Loucy (cell line): ENCODE data around the gene GAL3ST2.
A peak's percentile ranks its signal among the peaks of the same experiment; 100 is the strongest.
"Not testable (repeated sequence)": the region's sequence is repeated elsewhere in the genome, so short reads cannot be mapped to it uniquely, and the experiment has no call there.

Source experiments
- H2AFZ ChIP-seq: fragments of 200-600 bp; sonication (generic); 2 replicates; pipeline ENCODE4 v1.6.0; 2016; ENCODE audit warnings: antibody characterized with exemption, mild to moderate bottlenecking, low read length, moderate library complexity
- H3F3A ChIP-seq: fragments of 200-600 bp; 2 replicates; pipeline ENCODE4 v1.6.0; 2016; ENCODE audit warnings: antibody characterized with exemption, low read depth, mild to moderate bottlenecking
- H3K27me3 ChIP-seq: fragments of 200-600 bp; sonication (generic); 2 replicates; pipeline ENCODE4 v1.6.1; 2014; ENCODE audit warnings: low read length, mild to moderate bottlenecking; ENCODE audit not compliant: insufficient read depth, poor library complexity, severe bottlenecking
- H3K36me3 ChIP-seq: fragments of 200-600 bp; sonication (generic); 2 replicates; pipeline ENCODE4 v1.6.1; 2016; ENCODE audit warnings: low read length; ENCODE audit not compliant: insufficient read depth
- H3K4me1 ChIP-seq: fragments of 200-600 bp; sonication (generic); 2 replicates; pipeline ENCODE4 v1.5.1; 2014; ENCODE audit warnings: low read length, mild to moderate bottlenecking; ENCODE audit not compliant: insufficient read depth, poor library complexity, severe bottlenecking
- H3K4me2 ChIP-seq: fragments of 200-600 bp; sonication (generic); 2 replicates; pipeline ENCODE4 v1.6.0; 2014; ENCODE audit warnings: antibody characterized with exemption, low read length, low read depth, mild to moderate bottlenecking; ENCODE audit not compliant: poor library complexity, severe bottlenecking
- H3K4me3 ChIP-seq: fragments of 200-600 bp; sonication (generic); 2 replicates; pipeline ENCODE4 v1.5.1; 2014; ENCODE audit warnings: low read length, mild to moderate bottlenecking, mixed read lengths; ENCODE audit not compliant: poor library complexity, severe bottlenecking
- H3K79me2 ChIP-seq: fragments of 200-600 bp; sonication (generic); 2 replicates; pipeline ENCODE4 v1.6.1; 2014; ENCODE audit warnings: low read length; ENCODE audit not compliant: insufficient read depth
- H3K9ac ChIP-seq: fragments of 200-600 bp; sonication (generic); 2 replicates; pipeline ENCODE4 v1.6.0; 2014; ENCODE audit warnings: mild to moderate bottlenecking, low read depth, low read length, moderate library complexity; ENCODE audit not compliant: poor library complexity, severe bottlenecking
- H3K9me2 ChIP-seq: fragments of 200-600 bp; sonication (generic); replicated peaks from 2 replicates; pipeline ENCODE4 v1.6.1; 2016; ENCODE audit warnings: low read depth, low read length, mixed read lengths
- H3K9me3 ChIP-seq: fragments of 200-600 bp; sonication (generic); 2 replicates; pipeline ENCODE4 v1.6.1; 2014; ENCODE audit warnings: mild to moderate bottlenecking, antibody characterized with exemption, low read length, low read depth; ENCODE audit not compliant: insufficient read depth
- H4K20me1 ChIP-seq: fragments of 200-600 bp; sonication (generic); 2 replicates; pipeline ENCODE4 v1.6.0; 2014; ENCODE audit warnings: antibody characterized with exemption, low read length, mild to moderate bottlenecking; ENCODE audit not compliant: insufficient read depth, poor library complexity, severe bottlenecking
- CTCF ChIP-seq: fragments of 200-600 bp; sonication (generic); conservative IDR thresholded peaks from 2 replicates; pipeline ENCODE4 v1.5.1; 2014; ENCODE audit warnings: mild to moderate bottlenecking, antibody characterized with exemption, low read length
- EZH2phosphoT487 ChIP-seq: fragments of 200-600 bp; IDR thresholded peaks from 2 replicates; pipeline ENCODE4 v1.6.1; 2018; ENCODE audit warnings: antibody characterized with exemption, mild to moderate bottlenecking, moderate library complexity, borderline replicate concordance

The GAL3ST2 gene

GRCh38 chr2:241780939-241781569 lies 4.4 kb downstream of the GAL3ST2 start:
- no peaks in the 10 kb centered on the region for H3K36me3 ChIP-seq
- no peaks in the 10 kb centered on the region for H3K9me2 ChIP-seq
- no peaks in the 10 kb centered on the region for H3K4me1 ChIP-seq

GRCh38 chr2:241782053-241782452 lies 5.4 kb downstream of the GAL3ST2 start:
- not testable (repeated sequence) for H3K4me1 ChIP-seq, H3F3A ChIP-seq, H3K4me3 ChIP-seq, H4K20me1 ChIP-seq, H3K9me2 ChIP-seq, H3K79me2 ChIP-seq, H3K4me2 ChIP-seq, H3K9ac ChIP-seq, H2AFZ ChIP-seq, H3K27me3 ChIP-seq, H3K36me3 ChIP-seq, H3K9me3 ChIP-seq

More at GRCh38 chr2:241780939-241781569, 4.4 kb downstream of the GAL3ST2 start:
- Histone ChIP-seq H2AFZ (no peak overlapping the region), H3K4me3 (no peak overlapping the region), H3F3A (no peaks in the 10 kb centered on the region), H3K27me3 (no peaks in the 10 kb centered on the region), H3K79me2 (no peaks in the 10 kb centered on the region), H3K9me3 (no peaks in the 10 kb centered on the region), H3K9ac (no peak overlapping the region), H3K4me2 (no peak overlapping the region), H4K20me1 (no peaks in the 10 kb centered on the region)
- TF ChIP-seq CTCF = no peak

GRCh38 chr2:241788135-241788534 lies 11.5 kb downstream of the GAL3ST2 start:
- Histone ChIP-seq H3K79me2 (no peaks in the 10 kb centered on the region), H2AFZ (peak overlapping the region; percentile 45; the same call in 1 of the 2 replicates)

More at GRCh38 chr2:241788135-241788534, 11.5 kb downstream of the GAL3ST2 start:
- Histone ChIP-seq H3K9ac (no peak overlapping the region), H3F3A (no peaks in the 10 kb centered on the region), H3K36me3 (no peaks in the 10 kb centered on the region), H3K9me2 (no peaks in the 10 kb centered on the region), H3K9me3 (no peaks in the 10 kb centered on the region; the same call in 1 of the 2 replicates), H4K20me1 (no peaks in the 10 kb centered on the region), H3K27me3 (no peaks in the 10 kb centered on the region), H3K4me3 (no peak overlapping the region), H3K4me1 (peaks cover 22% of the 10 kb centered on the region), H3K4me2 (peak overlapping the region; percentile 29)
- TF ChIP-seq EZH2phosphoT487 = no peak
- no peak for TF ChIP-seq CTCF
